Mucosa of descending colon (tissue), 3 donors: ENCODE data around the gene ABHD2. TPM values are rescaled to one million over a fixed set of nuclear protein-coding genes. Genes with fewer than 3 reads are reported as not detected.

Experiments
- ATAC-seq: fragments of 200-7000 bp; cut with Tn5 transposase; one replicate; pipeline ENCODE4 v1.9.1; 2020; ENCODE audit warnings: mild to moderate bottlenecking, moderate library complexity
- DNase-seq, 3 donors: peaks; one replicate each; pipeline ENCODE4 v3.0.0-alpha.2; 2020
- H3K36me3 ChIP-seq: fragments of 200-600 bp; one replicate; pipeline ENCODE4 v1.8.0; 2021; ENCODE audit warnings: low read depth, mild to moderate bottlenecking
- H3K4me1 ChIP-seq: fragments of 200-600 bp; one replicate; pipeline ENCODE4 v1.8.0; 2021; ENCODE audit warnings: low read depth, mild to moderate bottlenecking
- H3K4me3 ChIP-seq: fragments of 200-600 bp; one replicate; pipeline ENCODE4 v1.8.0; 2021; ENCODE audit warnings: mild to moderate bottlenecking
- H3K9me3 ChIP-seq: fragments of 200-600 bp; one replicate; pipeline ENCODE4 v1.8.0; 2021; ENCODE audit warnings: mild to moderate bottlenecking
- intact Hi-C, 2 donors: fragments of 100-400 bp; cut with DNase I in 1 of 2; cut with micrococcal nuclease in 1 of 2; formaldehyde crosslinking; loops; one replicate each; pipeline versions ENCODE4 v1.11.0 to v1.11.1; 2022; cut with DNase I, micrococcal nuclease
- total RNA-seq, 3 donors: library from RNA; stranded (reverse); fragmentation: NEBNext Ultra II Directional in 2 of 3; extraction: Animal tissue kit (Norgen Biotek cat#: 25700) in 2 of 3; gene quantifications; one replicate each; pipeline versions ENCODE4 v1.2.1 to v1.2.4, GENCODE V29; 2021 to 2023
- TF ChIP-seq, protein P1 (sequence below): fragments of 200-600 bp; IDR thresholded peaks from one replicate; pipeline ENCODE4 v1.8.0; 2022; ENCODE audit warnings: antibody characterized with exemption, mild to moderate bottlenecking
- donor health status: DM: no; HTN: no; CAD: no; lungs with moderate emphysema.
- donor health status: DM: no; HTN: no; CAD: no.
- donor health status: DM: no; HTN: yes; CAD: no.

The ABHD2 gene
- total RNA-seq, 3 donors from 2014 or later = 82.2 to 156 (median 92.7) TPM

GRCh38 chr15:89121414-89121813 lies 33.2 kb downstream of the ABHD2 start:
- intact Hi-C loops = no loop called here
- peak; percentile 59 to 72 (median 70) for DNase-seq

GRCh38 chr15:89122505-89123180 lies 34.4 kb downstream of the ABHD2 start:
- H3K4me1 ChIP-seq = peaks cover 40% of the 10 kb centered on the region
- ATAC-seq (no peak), DNase-seq (no peak)
- no peaks in the 10 kb centered on the region for H3K9me3 ChIP-seq
- TF ChIP-seq, protein P1, sequence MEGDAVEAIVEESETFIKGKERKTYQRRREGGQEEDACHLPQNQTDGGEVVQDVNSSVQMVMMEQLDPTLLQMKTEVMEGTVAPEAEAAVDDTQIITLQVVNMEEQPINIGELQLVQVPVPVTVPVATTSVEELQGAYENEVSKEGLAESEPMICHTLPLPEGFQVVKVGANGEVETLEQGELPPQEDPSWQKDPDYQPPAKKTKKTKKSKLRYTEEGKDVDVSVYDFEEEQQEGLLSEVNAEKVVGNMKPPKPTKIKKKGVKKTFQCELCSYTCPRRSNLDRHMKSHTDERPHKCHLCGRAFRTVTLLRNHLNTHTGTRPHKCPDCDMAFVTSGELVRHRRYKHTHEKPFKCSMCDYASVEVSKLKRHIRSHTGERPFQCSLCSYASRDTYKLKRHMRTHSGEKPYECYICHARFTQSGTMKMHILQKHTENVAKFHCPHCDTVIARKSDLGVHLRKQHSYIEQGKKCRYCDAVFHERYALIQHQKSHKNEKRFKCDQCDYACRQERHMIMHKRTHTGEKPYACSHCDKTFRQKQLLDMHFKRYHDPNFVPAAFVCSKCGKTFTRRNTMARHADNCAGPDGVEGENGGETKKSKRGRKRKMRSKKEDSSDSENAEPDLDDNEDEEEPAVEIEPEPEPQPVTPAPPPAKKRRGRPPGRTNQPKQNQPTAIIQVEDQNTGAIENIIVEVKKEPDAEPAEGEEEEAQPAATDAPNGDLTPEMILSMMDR = no peak
- no peaks in the 10 kb centered on the region for H3K36me3 ChIP-seq
- intact Hi-C loops = no loop called here
- H3K4me3 ChIP-seq = no peak overlapping the region

More at GRCh38 chr15:89121414-89121813, 33.2 kb downstream of the ABHD2 start:
- Histone ChIP-seq H3K4me3 (no peak overlapping the region), H3K4me1 (peaks cover 42% of the 10 kb centered on the region), H3K36me3 (no peaks in the 10 kb centered on the region), H3K9me3 (no peaks in the 10 kb centered on the region)
- TF ChIP-seq, protein P1 = no peak
- ATAC-seq = peak; percentile 92

DNA sequence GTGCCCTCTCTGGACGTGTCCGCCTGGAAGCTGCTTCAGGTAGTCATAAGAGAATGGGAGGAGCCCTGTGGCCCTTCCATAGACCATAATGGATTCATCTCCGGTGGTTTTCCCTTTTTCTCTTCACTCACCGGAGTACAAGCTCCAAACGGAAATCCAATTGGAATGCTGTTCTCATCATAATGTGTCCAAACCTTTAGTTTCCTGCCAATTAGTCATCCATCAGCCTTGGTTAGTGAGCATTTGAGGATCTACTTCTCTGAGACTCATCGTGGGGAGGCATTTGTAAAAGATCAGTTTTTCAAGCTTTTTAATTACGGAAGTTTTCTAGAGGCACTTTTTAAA lies 34.9 kb downstream of the ABHD2 start:
- intact Hi-C loops = no loop called here
- TF ChIP-seq, protein P1 = no peak
- Histone ChIP-seq H3K4me3 (no peak overlapping the region), H3K4me1 (peaks cover 37% of the 10 kb centered on the region), H3K9me3 (no peaks in the 10 kb centered on the region), H3K36me3 (no peaks in the 10 kb centered on the region)
- DNase-seq = no peak
- no peak for ATAC-seq

DNA sequence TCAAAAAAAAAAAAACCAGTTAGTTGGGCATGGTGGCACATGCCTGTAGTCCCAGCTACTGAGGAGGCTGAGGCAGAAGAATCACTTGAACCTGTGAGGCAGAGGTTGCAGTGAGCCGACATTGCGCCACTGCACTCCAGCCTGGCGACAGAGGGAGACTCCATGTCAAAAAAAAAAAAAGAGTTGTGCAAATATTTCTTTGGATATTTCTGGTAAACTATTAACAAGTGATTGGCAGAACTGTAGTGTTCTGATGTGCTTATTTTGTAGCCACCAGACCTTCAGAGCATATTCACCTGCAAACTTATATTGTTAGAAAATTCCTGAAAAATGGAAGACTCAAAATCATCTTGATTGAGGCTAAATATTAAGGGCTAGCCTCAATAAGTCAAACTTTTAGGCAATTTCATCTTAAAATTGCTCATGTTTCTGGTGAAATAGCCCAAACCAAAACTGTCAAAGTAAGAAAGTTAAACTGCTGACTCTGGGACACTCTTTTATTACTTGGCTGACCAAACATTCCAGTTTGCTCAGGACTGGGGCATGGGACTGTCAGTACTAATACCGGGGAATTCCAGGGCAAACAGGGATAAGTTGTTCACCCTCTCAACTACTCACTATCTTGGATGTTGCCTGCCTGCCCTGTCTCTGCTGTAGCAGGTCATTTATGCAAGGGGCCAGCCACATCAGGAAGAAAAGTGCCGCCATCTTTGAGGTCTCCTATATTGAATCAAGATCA lies 37.0 kb downstream of the ABHD2 start:
- Histone ChIP-seq H3K36me3 (no peaks in the 10 kb centered on the region), H3K4me3 (no peak overlapping the region), H3K4me1 (peaks cover 22% of the 10 kb centered on the region), H3K9me3 (no peaks in the 10 kb centered on the region)
- ATAC-seq (peak; percentile 17), DNase-seq (no peak)
- TF ChIP-seq, protein P1 = no peak
- intact Hi-C loops = loop anchor here in 1 of 2 donors (5.0 kb wide), 1 partner anchor 68 kb away; no protein-coding TSS in a partner anchor

DNA sequence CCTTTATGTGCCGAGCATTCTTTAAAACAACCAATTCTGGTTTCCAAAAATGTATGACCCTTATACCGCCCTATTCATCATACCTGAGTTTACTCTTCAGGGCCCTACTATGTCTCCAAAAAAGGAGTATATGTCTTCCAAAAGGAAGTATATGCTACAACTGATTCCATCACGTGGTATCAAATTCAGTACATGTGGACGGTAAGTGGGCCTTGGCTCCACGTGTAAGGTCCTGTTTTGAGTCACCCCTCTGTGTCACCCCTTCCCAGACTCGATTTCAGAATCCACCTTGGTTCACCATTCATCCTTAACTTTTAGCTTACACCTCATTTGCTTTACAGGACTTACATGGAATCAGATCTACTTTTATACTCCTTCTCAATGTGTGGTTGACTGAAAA lies 37.8 kb downstream of the ABHD2 start:
- intact Hi-C loops = loop anchor here in 1 of 2 donors (5.0 kb wide), 1 partner anchor 69 kb away; no protein-coding TSS in a partner anchor
- DNase-seq (no peak), ATAC-seq (no peak)
- no peaks in the 10 kb centered on the region for H3K36me3 ChIP-seq
- TF ChIP-seq, protein P1 = no peak
- no peak overlapping the region for H3K4me3 ChIP-seq
- H3K4me1 ChIP-seq = peaks cover 14% of the 10 kb centered on the region
- no peaks in the 10 kb centered on the region for H3K9me3 ChIP-seq
